Keratinocyte (primary cell): ENCODE data around the gene GPR15LG. TPM values are rescaled to one million over a fixed set of nuclear protein-coding genes. Genes with fewer than 3 reads are reported as not detected.
A peak's percentile ranks its signal among the peaks of the same experiment; 100 is the strongest.
"Not testable (repeated sequence)": the region's sequence is repeated elsewhere in the genome, so short reads cannot be mapped to it uniquely, and the experiment has no call there.

Source experiments
- DNase-seq: peaks from one replicate; pipeline ENCODE4 v3.0.0-alpha.2; 2011; ENCODE audit warnings: low read depth, missing footprints, low spot score
- FAIRE-seq: peaks from 2 replicates; lab custom pipeline; 2011; peaks lifted over from hg19 to GRCh38; lab: Jason Lieb, UNC
- H2AFZ ChIP-seq: 2 replicates; pipeline ENCODE4 v1.6.0; 2012; ENCODE audit warnings: low read length, control low read depth, inconsistent platforms; ENCODE audit not compliant: control insufficient read depth
- H3K27ac ChIP-seq: 2 replicates; pipeline ENCODE4 v1.5.1; 2011; ENCODE audit warnings: low read length; ENCODE audit not compliant: control insufficient read depth, insufficient read depth
- H3K27me3 ChIP-seq: 3 replicates; pipeline ENCODE4 v1.6.0; 2011; ENCODE audit warnings: low read length; ENCODE audit not compliant: control insufficient read depth, insufficient read depth; ENCODE audit errors: extremely low read depth
- H3K36me3 ChIP-seq, 2 experiments: 2 replicates in 1 of 2; 3 replicates in 1 of 2; pipeline ENCODE4 v1.5.1; 2011; ENCODE audit warnings: low read length in 2 of 2, mild to moderate bottlenecking in 1 of 2; ENCODE audit not compliant: control insufficient read depth in 2 of 2, insufficient read depth in 2 of 2; ENCODE audit errors: extremely low read depth in 1 of 2
- H3K4me1 ChIP-seq: 3 replicates; pipeline ENCODE4 v1.5.1; 2011; ENCODE audit warnings: low read length; ENCODE audit not compliant: control insufficient read depth, insufficient read depth; ENCODE audit errors: extremely low read depth
- H3K4me2 ChIP-seq: 3 replicates; pipeline ENCODE4 v1.6.0; 2011; ENCODE audit warnings: low read depth, low read length; ENCODE audit not compliant: control insufficient read depth, insufficient read depth; ENCODE audit errors: extremely low read depth
- H3K4me3 ChIP-seq, 3 experiments: fragments of 200-600 bp in 1 of 3; sonication (generic) in 1 of 3; 2 replicates in 2 of 3; 3 replicates in 1 of 3; pipeline ENCODE4 v1.5.1; 2011 to 2016; ENCODE audit warnings: low read length in 3 of 3, mild to moderate bottlenecking in 3 of 3, control low read depth in 2 of 3, inconsistent platforms in 1 of 3, low read depth in 1 of 3, mixed read lengths in 1 of 3, mixed run types in 1 of 3, moderate library complexity in 1 of 3; ENCODE audit not compliant: control insufficient read depth in 2 of 3, insufficient read depth in 2 of 3; ENCODE audit errors: extremely low read depth in 1 of 3
- H3K79me2 ChIP-seq: 2 replicates; pipeline ENCODE4 v1.6.0; 2012; ENCODE audit warnings: low read length; ENCODE audit not compliant: control insufficient read depth, insufficient read depth
- H3K9ac ChIP-seq: 3 replicates; pipeline ENCODE4 v1.6.0; 2011; ENCODE audit warnings: low read length; ENCODE audit not compliant: control insufficient read depth, insufficient read depth; ENCODE audit errors: extremely low read depth
- H3K9me1 ChIP-seq: 3 replicates; pipeline ENCODE4 v1.6.0; 2011; ENCODE audit warnings: low read length; ENCODE audit not compliant: control insufficient read depth, insufficient read depth; ENCODE audit errors: extremely low read depth
- H3K9me3 ChIP-seq: 2 replicates; pipeline ENCODE4 v1.5.1; 2012; ENCODE audit warnings: low read depth, low read length; ENCODE audit not compliant: control insufficient read depth
- H4K20me1 ChIP-seq: 3 replicates; pipeline ENCODE4 v1.6.0; 2011; ENCODE audit warnings: low read length; ENCODE audit not compliant: control insufficient read depth, insufficient read depth; ENCODE audit errors: extremely low read depth
- EZH2 ChIP-seq: IDR thresholded peaks from one replicate; pipeline ENCODE4 v1.6.1; 2012; ENCODE audit warnings: inconsistent platforms, mild to moderate bottlenecking, low read length, moderate library complexity
- dilution Hi-C: fragments of 300-500 bp; cut with MboI; formaldehyde crosslinking; loops from one replicate; pipeline ENCODE4 v1.7.0; 2020; ENCODE audit warnings: low sequenced_read_pairs; ENCODE audit not compliant: extremely low pct_ligation_motif_present
- polyA minus RNA-seq, 3 experiments: library from RNA; depleted of rRNA, polyadenylated mRNA; stranded (reverse); fragments of >200 nt; gene quantifications; 1 replicate in 1 of 3; 2 replicates in 1 of 3; 3 replicates in 1 of 3; pipeline ENCODE4 v1.2.3, GENCODE V29; 2011
- polyA plus RNA-seq, 5 experiments: library from polyadenylated mRNA; depleted of rRNA in 3 of 5; stranded (reverse) in 3 of 5; stranded (forward) in 1 of 5; unstranded in 1 of 5; fragments of >200 nt; gene quantifications; 1 replicate in 1 of 5; 2 replicates in 3 of 5; 3 replicates in 1 of 5; pipeline versions ENCODE4 v1.2.1 to v1.2.3, GENCODE V29; 2011 to 2012; ENCODE audit warnings: missing spikeins in 2 of 5, low read depth in 1 of 5, low replicate concordance in 1 of 5
- TF ChIP-seq, protein P1 (sequence below), 3 experiments: IDR thresholded peaks in 1 of 3; conservative IDR thresholded peaks in 1 of 3; optimal IDR thresholded peaks in 1 of 3; 2 replicates in 2 of 3; 3 replicates in 1 of 3; pipeline versions ENCODE3 to v1.5.1; 2011; ENCODE audit warnings: low read length in 3 of 3, mild to moderate bottlenecking in 3 of 3, moderate library complexity in 2 of 3, control low read depth in 1 of 3, inconsistent platforms in 1 of 3; ENCODE audit not compliant: insufficient read depth in 2 of 3; ENCODE audit errors: extremely low read depth in 1 of 3

GPR15LG gene
- polyA plus RNA-seq = 0.57 to 54.1 TPM (median 10.4 TPM) in 3 replicates
- 8.4 TPM for polyA plus RNA-seq (2011; ENCODE audit: low read depth)
- polyA plus RNA-seq (2011; cell fraction: cytosol; rRNA removed) = 3.8 and 4.6 TPM in 2 replicates
- 2.0 and 2.3 TPM in 2 replicates for polyA plus RNA-seq (2011; cell fraction: nucleus; rRNA removed)
- polyA plus RNA-seq (2012; ENCODE audit: low replicate concordance) = 0.74 and 81.7 TPM in 2 replicates
- 7.7 to 31.6 TPM in 2 of 3 replicates, not detected in the other for polyA minus RNA-seq
- 8.1 TPM for polyA minus RNA-seq (2011; cell fraction: cytosol; rRNA and poly(A)+ RNA removed)
- polyA minus RNA-seq (2011; cell fraction: nucleus; rRNA and poly(A)+ RNA removed) = 1.1 and 1.7 TPM in 2 replicates

DNA sequence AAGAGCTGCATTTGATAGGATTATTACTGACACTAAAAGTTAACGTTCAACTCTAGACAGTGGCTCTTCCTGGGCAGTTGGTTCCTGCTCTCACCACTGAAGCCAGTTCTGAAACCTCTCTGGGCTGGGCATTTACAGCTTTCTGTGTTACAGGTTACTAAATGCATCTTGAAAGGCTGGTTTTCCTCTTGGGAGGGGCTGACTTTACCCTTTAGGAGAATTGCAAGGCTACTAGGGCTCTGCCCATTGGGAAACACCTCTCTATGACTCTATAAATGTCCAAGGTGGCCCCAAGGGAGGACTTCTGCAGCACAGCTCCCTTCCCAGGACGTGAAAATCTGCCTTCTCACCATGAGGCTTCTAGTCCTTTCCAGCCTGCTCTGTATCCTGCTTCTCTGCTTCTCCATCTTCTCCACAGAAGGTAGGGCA is at the start of gene GPR15LG:
Gene GPR15LG (plus strand): TSS at position 301 of the 429 bp plus-strand sequence. CDS start 51 bp downstream, at position 352.
- H4K20me1 ChIP-seq = no peaks in the 10 kb centered on the region
- DNase-seq (no peak), FAIRE-seq (no peak)
- H2AFZ ChIP-seq = peak within 1 kb of the TSS; percentile 62
- H3K9ac ChIP-seq = peak within 1 kb of the TSS; percentile 29
- H3K9me1 ChIP-seq = peaks cover 3% of the 10 kb centered on the region
- no peaks in the 10 kb centered on the region for H3K9me3 ChIP-seq
- H3K27ac ChIP-seq = peak within 1 kb of the TSS; percentile 42
- H3K27me3 ChIP-seq = no peaks in the 10 kb centered on the region
- no peak within 1 kb of the TSS for H3K4me2 ChIP-seq
- H3K4me3 ChIP-seq = no peak within 1 kb of the TSS
- H3K79me2 ChIP-seq = no peaks in the 10 kb centered on the region
- H3K36me3 ChIP-seq = no peaks in the 10 kb centered on the region
- peaks cover 29% of the 10 kb centered on the region for H3K4me1 ChIP-seq
- dilution Hi-C loops = no loop called here
- TF ChIP-seq, protein P1, sequence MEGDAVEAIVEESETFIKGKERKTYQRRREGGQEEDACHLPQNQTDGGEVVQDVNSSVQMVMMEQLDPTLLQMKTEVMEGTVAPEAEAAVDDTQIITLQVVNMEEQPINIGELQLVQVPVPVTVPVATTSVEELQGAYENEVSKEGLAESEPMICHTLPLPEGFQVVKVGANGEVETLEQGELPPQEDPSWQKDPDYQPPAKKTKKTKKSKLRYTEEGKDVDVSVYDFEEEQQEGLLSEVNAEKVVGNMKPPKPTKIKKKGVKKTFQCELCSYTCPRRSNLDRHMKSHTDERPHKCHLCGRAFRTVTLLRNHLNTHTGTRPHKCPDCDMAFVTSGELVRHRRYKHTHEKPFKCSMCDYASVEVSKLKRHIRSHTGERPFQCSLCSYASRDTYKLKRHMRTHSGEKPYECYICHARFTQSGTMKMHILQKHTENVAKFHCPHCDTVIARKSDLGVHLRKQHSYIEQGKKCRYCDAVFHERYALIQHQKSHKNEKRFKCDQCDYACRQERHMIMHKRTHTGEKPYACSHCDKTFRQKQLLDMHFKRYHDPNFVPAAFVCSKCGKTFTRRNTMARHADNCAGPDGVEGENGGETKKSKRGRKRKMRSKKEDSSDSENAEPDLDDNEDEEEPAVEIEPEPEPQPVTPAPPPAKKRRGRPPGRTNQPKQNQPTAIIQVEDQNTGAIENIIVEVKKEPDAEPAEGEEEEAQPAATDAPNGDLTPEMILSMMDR (optimal IDR thresholded peaks at IDR 0.05 in 1 of 3, IDR thresholded peaks at IDR 0.05 in 1 of 3, conservative IDR thresholded peaks at IDR 0.05 in 1 of 3; ENCODE audit: extremely low read depth in 1 of 3, insufficient read depth in 2 of 3, low read length in 3 of 3) = no peak
- no peak for TF ChIP-seq EZH2

DNA sequence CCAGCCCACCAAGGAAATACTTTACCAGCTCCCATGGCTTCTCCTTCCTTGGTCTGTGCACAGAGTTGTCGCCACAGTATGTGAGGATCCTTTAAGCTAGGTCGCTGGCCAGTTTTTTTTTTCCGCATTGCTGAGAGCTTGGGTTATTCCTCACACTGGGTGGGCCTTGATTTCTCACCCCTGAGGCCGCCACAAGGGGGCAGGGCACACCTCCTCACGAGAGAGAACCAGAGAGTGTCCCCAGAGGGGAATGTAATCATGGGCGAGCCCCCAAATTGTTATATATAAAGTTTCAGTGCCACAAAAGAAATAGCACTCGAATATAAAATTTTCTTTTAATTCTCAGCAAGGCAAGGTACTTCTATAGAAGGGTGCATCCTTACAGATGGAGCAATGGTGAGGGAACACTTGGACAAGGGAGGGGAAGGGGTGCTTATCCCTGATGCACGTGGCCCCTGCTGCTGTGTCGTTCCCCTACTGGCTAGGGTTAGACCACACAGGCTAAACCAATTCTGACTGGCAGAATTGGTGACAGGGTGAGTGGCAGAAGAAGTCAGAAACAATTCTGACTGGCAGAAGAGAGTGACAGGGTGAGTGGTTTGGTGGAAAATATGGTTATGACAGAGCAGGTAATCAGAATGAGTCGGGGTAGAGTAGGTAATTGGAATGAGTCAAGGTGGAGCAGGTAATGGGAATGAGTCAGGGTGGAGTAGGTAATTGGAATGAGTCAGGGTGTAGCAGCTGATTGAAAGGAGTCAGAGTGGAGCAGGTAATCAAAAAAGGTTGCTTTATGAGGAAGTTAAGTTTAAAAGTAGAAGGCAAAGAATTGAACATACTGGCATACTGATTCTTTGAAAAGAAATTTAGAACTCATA is 47.5 kb upstream of the GPR15LG start:
- H3K27me3 ChIP-seq, H3K9ac ChIP-seq, H4K20me1 ChIP-seq, DNase-seq, H3K36me3 ChIP-seq, H3K4me1 ChIP-seq, H3K4me2 ChIP-seq, H3K27ac ChIP-seq, H3K9me1 ChIP-seq, FAIRE-seq, H3K4me3 ChIP-seq, H3K79me2 ChIP-seq, H2AFZ ChIP-seq, dilution Hi-C loops, H3K9me3 ChIP-seq: not testable (repeated sequence)
